Testis (tissue), 2 donors: ENCODE results near the gene TRIP12.

Experiments used
- POLR2A ChIP-seq: fragments of 450-650 bp; IDR thresholded peaks from one replicate; pipeline ENCODE4 v1.6.1; 2017; ENCODE audit warnings: antibody characterized with exemption, mild to moderate bottlenecking, moderate library complexity
- TF ChIP-seq, protein P1 (sequence below), 3 experiments: fragments of 450-650 bp in 2 of 3; fragments of 200-600 bp in 1 of 3; sonication (generic) in 1 of 3; IDR thresholded peaks; one replicate each; pipeline ENCODE4 v1.5.1; 2016 to 2019; ENCODE audit warnings: antibody characterized with exemption in 3 of 3, mild to moderate bottlenecking in 2 of 3, moderate library complexity in 1 of 3

DNA sequence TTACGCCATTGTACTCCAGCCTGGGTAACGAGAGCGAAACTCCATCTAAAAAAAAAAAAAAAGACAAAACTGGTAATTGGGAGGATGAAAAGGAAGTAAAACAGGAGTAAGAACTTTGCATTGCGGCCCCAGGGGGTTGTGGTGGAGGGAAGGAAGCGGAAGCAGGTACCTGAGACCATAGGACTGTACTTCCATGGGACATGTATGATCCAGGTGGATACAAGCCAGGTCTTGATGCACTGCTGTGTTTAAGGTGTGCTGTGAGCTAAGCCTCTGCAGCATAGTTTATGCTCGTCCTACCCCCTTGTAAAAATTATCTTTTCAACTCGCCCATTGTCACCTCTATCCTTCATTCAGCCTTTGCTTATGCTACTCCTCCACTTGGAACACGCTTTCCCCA, 24.2 kb upstream of the TRIP12 start:
- TF ChIP-seq POLR2A: no peak
- TF ChIP-seq, protein P1, sequence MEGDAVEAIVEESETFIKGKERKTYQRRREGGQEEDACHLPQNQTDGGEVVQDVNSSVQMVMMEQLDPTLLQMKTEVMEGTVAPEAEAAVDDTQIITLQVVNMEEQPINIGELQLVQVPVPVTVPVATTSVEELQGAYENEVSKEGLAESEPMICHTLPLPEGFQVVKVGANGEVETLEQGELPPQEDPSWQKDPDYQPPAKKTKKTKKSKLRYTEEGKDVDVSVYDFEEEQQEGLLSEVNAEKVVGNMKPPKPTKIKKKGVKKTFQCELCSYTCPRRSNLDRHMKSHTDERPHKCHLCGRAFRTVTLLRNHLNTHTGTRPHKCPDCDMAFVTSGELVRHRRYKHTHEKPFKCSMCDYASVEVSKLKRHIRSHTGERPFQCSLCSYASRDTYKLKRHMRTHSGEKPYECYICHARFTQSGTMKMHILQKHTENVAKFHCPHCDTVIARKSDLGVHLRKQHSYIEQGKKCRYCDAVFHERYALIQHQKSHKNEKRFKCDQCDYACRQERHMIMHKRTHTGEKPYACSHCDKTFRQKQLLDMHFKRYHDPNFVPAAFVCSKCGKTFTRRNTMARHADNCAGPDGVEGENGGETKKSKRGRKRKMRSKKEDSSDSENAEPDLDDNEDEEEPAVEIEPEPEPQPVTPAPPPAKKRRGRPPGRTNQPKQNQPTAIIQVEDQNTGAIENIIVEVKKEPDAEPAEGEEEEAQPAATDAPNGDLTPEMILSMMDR (IDR thresholded peaks at IDR 0.05): no peak
